Testis (tissue), 3 donors: ENCODE results near the gene UPF3B. TPM values are rescaled to one million over a fixed set of nuclear protein-coding genes. Genes with fewer than 3 reads are reported as not detected.
"Not testable (repeated sequence)": the region's sequence is repeated elsewhere in the genome, so short reads cannot be mapped to it uniquely, and the experiment has no call there.

Source experiments
- DNase-seq: peaks from one replicate; pipeline ENCODE4 v3.0.0-alpha.2; 2019
- H3K27ac ChIP-seq, 2 donors: fragments of 200-600 bp; sonication (generic); one replicate each; pipeline ENCODE4 v1.5.1; 2019
- H3K27me3 ChIP-seq: fragments of 200-600 bp; sonication (generic); one replicate; pipeline ENCODE4 v1.5.1; 2019
- H3K36me3 ChIP-seq: fragments of 200-600 bp; sonication (generic); one replicate; pipeline ENCODE4 v1.5.1; 2017; ENCODE audit warnings: low read depth; ENCODE audit errors: missing control alignments
- H3K4me1 ChIP-seq: fragments of 200-600 bp; sonication (generic); one replicate; pipeline ENCODE4 v1.5.1; 2019
- H3K4me3 ChIP-seq, 2 donors: fragments of 200-600 bp; sonication (generic); one replicate each; pipeline ENCODE4 v1.5.1; 2017 to 2019
- H3K9me3 ChIP-seq: fragments of 200-600 bp; sonication (generic); one replicate; pipeline ENCODE4 v1.5.1; 2017
- POLR2A ChIP-seq: fragments of 450-650 bp; IDR thresholded peaks from one replicate; pipeline ENCODE4 v1.6.1; 2017; ENCODE audit warnings: antibody characterized with exemption, mild to moderate bottlenecking, moderate library complexity
- WGBS, 2 donors: methylation state at CpG; one replicate each; pipeline ENCODE4 v1.1.5; 2018; 5-methylcytosine and 5-hydroxymethylcytosine counted together
- intact Hi-C: fragments of 100-400 bp; cut with DNase I; formaldehyde crosslinking; loops from one replicate; pipeline ENCODE4 v1.15.1; 2023; ENCODE audit warnings: low total_unique reads
- polyA plus RNA-seq: library from polyadenylated mRNA; stranded (reverse); fragments of 350-450 nt; fragmentation: Illumina TruSeq; extraction: RNeasy Lipid Tissue Mini Kit (QIAGEN cat#74804); gene quantifications from one replicate; pipeline ENCODE4 v1.2.3, GENCODE V29; 2014; ENCODE audit warnings: low read depth, low replicate concordance; ENCODE audit not compliant: insufficient read depth
- total RNA-seq, 2 donors: library from RNA; depleted of rRNA; stranded (reverse); fragments of >200 nt; gene quantifications; one replicate each; pipeline ENCODE4 v1.2.3, GENCODE V29; 2016
- TF ChIP-seq, protein P1 (sequence below), 3 experiments: fragments of 450-650 bp in 2 of 3; fragments of 200-600 bp in 1 of 3; sonication (generic) in 1 of 3; IDR thresholded peaks; one replicate each; pipeline ENCODE4 v1.5.1; 2016 to 2019; ENCODE audit warnings: antibody characterized with exemption in 3 of 3, mild to moderate bottlenecking in 2 of 3, moderate library complexity in 1 of 3

Gene UPF3B
- total and polyA plus RNA-seq, 3 donors from 2014 or later: 6.9 to 12.7 (median 7.4) TPM

DNA sequence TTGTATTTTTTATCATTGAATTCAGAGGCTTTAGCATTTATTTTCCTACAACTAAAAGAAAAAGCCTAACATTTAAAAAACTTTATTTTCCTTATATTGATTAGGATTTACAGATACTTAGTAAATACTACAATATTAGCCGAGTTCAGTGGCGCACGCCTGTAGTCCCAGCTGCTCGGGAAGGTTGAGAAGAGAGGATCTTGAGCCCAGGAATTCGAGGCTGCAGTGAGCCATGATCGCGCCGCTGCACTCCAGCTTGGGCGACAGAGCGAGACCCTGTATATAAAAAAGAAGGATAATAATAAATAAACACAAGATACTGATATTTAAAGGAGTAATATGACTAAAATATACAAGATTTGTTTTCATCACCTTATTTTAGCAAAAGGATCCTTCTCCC is 681 bp upstream of the UPF3B start:
- no peaks in the 10 kb centered on the region for H3K36me3 ChIP-seq
- H3K27me3 ChIP-seq: no peaks in the 10 kb centered on the region
- TF ChIP-seq, protein P1, sequence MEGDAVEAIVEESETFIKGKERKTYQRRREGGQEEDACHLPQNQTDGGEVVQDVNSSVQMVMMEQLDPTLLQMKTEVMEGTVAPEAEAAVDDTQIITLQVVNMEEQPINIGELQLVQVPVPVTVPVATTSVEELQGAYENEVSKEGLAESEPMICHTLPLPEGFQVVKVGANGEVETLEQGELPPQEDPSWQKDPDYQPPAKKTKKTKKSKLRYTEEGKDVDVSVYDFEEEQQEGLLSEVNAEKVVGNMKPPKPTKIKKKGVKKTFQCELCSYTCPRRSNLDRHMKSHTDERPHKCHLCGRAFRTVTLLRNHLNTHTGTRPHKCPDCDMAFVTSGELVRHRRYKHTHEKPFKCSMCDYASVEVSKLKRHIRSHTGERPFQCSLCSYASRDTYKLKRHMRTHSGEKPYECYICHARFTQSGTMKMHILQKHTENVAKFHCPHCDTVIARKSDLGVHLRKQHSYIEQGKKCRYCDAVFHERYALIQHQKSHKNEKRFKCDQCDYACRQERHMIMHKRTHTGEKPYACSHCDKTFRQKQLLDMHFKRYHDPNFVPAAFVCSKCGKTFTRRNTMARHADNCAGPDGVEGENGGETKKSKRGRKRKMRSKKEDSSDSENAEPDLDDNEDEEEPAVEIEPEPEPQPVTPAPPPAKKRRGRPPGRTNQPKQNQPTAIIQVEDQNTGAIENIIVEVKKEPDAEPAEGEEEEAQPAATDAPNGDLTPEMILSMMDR (IDR thresholded peaks at IDR 0.05): no peak
- TF ChIP-seq POLR2A: no peak
- DNase-seq: peak; percentile 19
- 8 to 14% methylated on average over 10 of the region's 10 CpGs for WGBS, 2 donors
- no peaks in the 10 kb centered on the region for H3K9me3 ChIP-seq
- H3K4me1 ChIP-seq: no peaks in the 10 kb centered on the region
- peak overlapping the region; percentile 59 to 73 for H3K4me3 ChIP-seq
- H3K27ac ChIP-seq: peak overlapping the region in 1 of 2 donors; percentile 92
- intact Hi-C loops: no loop called here

DNA sequence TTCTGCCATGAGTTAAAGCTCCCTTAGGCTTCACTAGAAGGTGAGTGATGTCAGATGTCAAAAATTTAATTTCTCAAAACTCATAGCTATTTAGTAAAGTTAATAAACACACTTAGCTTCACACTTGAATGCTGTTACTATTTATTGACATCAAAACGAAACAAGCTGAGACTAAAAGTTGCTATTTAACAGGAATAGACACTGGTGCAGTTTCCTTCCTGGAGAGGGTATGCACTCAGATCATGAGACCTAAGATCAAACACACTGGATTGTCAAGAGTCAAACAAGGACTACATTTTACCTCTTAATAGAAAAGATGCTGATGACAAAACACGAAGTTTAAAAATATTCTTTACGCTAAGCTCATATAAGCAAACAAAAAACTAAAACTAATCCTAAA is 18.9 kb downstream of the UPF3B start:
- Histone ChIP-seq H3K27ac (no peak overlapping the region), H3K4me1 (no peaks in the 10 kb centered on the region), H3K36me3 (no peaks in the 10 kb centered on the region), H3K9me3 (no peaks in the 10 kb centered on the region), H3K4me3 (no peak overlapping the region), H3K27me3 (no peaks in the 10 kb centered on the region)
- no peak for DNase-seq
- TF ChIP-seq POLR2A: no peak
- TF ChIP-seq, protein P1 (IDR thresholded peaks at IDR 0.05): no peak
- intact Hi-C loops: no loop called here
- WGBS, 2 donors: 81 to 83% methylated on average over 3 of the region's 3 CpGs

DNA sequence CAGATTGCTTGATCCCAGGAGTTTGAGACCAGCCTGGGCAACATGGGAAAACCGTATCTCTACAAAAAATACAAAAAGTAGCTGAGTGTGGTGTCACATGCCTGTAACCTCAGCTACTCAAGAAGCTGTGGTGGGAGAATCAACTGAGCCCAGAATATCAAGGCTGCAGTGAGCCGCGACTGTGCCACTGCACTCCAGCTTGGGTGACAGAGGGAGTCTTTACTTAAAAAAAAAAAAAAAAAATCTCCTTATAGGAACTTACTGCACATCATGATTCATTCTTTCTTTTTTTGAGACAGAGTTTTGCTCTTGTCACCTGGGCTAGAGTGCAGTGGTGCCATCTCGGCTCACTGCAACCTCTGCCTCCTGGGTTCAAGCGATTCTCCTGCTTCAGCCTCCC is 24.3 kb downstream of the UPF3B start:
- intact Hi-C loops: no loop called here
- Histone ChIP-seq H3K36me3 (no peaks in the 10 kb centered on the region), H3K9me3 (no peaks in the 10 kb centered on the region), H3K4me3 (no peak overlapping the region), H3K4me1 (no peaks in the 10 kb centered on the region), H3K27ac (no peak overlapping the region), H3K27me3 (no peaks in the 10 kb centered on the region)
- DNase-seq: no peak
- WGBS, 2 donors: 96 to 100% methylated on average over 4 to 5 of the region's 5 CpGs
- TF ChIP-seq, protein P1 (IDR thresholded peaks at IDR 0.05): no peak
- no peak for TF ChIP-seq POLR2A

DNA sequence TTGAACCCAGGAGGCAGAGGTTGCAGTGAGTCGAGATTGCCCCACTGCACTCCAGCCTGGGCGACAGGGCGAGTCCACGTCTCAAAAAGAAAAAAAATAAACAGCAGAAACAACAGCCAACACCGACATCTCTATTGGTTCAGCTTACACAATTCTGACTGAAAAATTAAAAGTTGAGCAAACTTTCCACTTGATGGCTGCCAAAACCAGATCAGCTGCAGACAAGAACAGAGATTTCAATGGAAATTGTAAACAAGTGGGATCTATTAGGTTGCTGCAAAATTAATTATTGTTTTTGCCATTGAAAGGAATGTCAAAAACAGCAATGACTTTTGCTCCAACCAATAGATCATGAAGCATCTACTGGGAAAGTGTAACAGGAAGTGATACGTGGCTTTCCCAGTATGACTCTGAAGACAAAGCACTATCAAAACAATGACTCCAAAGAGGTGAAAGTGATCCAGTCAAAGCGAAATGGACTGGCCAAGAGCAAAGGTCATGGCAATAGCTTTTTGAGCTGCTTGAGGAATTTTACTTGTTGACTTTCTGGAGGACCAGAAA is 26.3 kb downstream of the UPF3B start:
- no peak overlapping the region for H3K27ac ChIP-seq
- TF ChIP-seq, protein P1 (IDR thresholded peaks at IDR 0.05): no peak
- no peak for TF ChIP-seq POLR2A
- DNase-seq: no peak

DNA sequence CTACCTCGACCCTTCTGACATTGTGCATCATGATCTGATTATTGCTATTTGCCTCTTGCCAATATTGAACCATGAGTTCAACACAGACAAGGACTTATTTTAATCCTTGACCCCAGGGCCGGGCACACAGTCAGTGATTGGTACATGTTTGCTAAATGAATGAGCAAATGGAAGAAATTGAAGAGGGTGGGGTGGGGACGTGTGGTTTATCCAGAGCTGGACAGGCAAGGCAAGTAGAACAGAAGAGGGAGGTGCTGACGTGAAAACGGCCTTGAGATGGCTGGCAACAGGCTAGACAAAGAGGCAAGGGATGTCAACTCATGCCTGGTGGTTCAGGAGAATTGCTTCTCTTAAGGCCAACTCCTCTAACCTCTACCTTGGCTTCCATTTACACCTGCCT is 28.5 kb downstream of the UPF3B start:
- H3K27me3 ChIP-seq, H3K9me3 ChIP-seq, DNase-seq, H3K4me3 ChIP-seq, H3K36me3 ChIP-seq, H3K4me1 ChIP-seq, intact Hi-C loops, H3K27ac ChIP-seq: not testable (repeated sequence)
- WGBS, 2 donors: 42 to 60% methylated on average over 2 of the region's 5 CpGs

More for the DNA sequence above, 26.3 kb downstream of the UPF3B start:
- Histone ChIP-seq H3K9me3 (no peaks in the 10 kb centered on the region), H3K36me3 (no peaks in the 10 kb centered on the region), H3K4me3 (no peak overlapping the region), H3K27me3 (no peaks in the 10 kb centered on the region), H3K4me1 (no peaks in the 10 kb centered on the region)
- intact Hi-C loops: no loop called here
- WGBS, 2 donors: 60 to 68% methylated on average over 7 of the region's 7 CpGs

DNA sequence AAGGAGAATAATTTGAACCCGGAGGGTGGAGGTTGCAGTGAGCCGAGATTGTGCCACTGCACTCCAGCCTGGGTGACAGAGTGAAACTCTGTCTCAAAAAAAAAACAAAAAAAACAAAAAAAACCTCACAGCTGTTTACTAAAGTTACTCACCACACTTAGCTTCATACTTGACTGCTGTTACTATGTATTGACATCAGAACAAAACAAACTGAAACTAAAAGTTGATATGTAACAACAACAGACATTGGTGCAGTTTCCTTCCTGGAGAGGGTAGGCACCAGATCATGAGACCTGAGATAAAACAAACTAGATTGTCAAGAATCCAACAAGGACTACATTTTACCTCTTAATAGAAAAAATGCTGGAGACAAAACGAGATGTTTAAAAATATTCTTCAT is 31.1 kb downstream of the UPF3B start:
- H3K4me1 ChIP-seq, H3K27me3 ChIP-seq, H3K9me3 ChIP-seq, H3K4me3 ChIP-seq, DNase-seq, H3K36me3 ChIP-seq, H3K27ac ChIP-seq, intact Hi-C loops: not testable (repeated sequence)
- 50 to 70% methylated on average over 1 to 3 of the region's 3 CpGs for WGBS, 2 donors
